Left colon (tissue), 2 donors: ENCODE results near the gene STRBP. TPM values are rescaled to one million over a fixed set of nuclear protein-coding genes. Genes with fewer than 3 reads are reported as not detected.
"Not testable (repeated sequence)": the region's sequence is repeated elsewhere in the genome, so short reads cannot be mapped to it uniquely, and the experiment has no call there.

Source experiments
- ATAC-seq: fragments of 200-7000 bp; cut with Tn5 transposase; one replicate; pipeline ENCODE4 v1.9.1; 2020; ENCODE audit warnings: mild to moderate bottlenecking, moderate library complexity
- DNase-seq, 2 donors: peaks; one replicate each; pipeline ENCODE4 v3.0.0-alpha.2; 2020
- intact Hi-C, 2 donors: fragments of 100-400 bp; cut with DNase I in 1 of 2; cut with micrococcal nuclease in 1 of 2; formaldehyde crosslinking; loops; one replicate each; pipeline versions ENCODE4 v1.11.2 to v1.14.0; 2022; cut with DNase I, micrococcal nuclease
- long read RNA-seq: library from polyadenylated mRNA; unstranded; transcript quantifications from one replicate; pipeline ENCODE4 v2.0.0, GENCODE V29; 2021
- total RNA-seq, 2 donors: library from RNA; stranded (reverse); fragmentation: NEBNext Ultra II Directional; extraction: Animal tissue kit (Norgen Biotek cat#: 25700); gene quantifications; one replicate each; pipeline ENCODE4 v1.2.1, GENCODE V29; 2021
- donor health status: DM: no; HTN: no; CAD: no.
- donor health status: DM: yes; HTN: yes; CAD: no.

STRBP gene
- total RNA-seq = 10 to 100 TPM; 46.5 to 47.2 TPM
- long read RNA-seq, full-length matches to known transcripts = 5 of 72 reads
- long read RNA-seq, partial matches to known transcripts = 21 of 72 reads
- long read RNA-seq, other reads (novel, unspliced or antisense) = 46 of 72 reads

- intact Hi-C loops = no loop called here
- DNase-seq (peak; percentile 87 to 94), ATAC-seq (peak; percentile 94)
Observed at GRCh38 chr9:123268465-123269259, at the start of gene STRBP. STRBP (minus strand) TSS chr9:123268586; CDS start chr9:123184134, 84,452 bp downstream.

- no peak for ATAC-seq
- DNase-seq = no peak
- intact Hi-C loops = no loop called here
Observed at GRCh38 chr9:123316053-123316718, 47.8 kb upstream of the STRBP start.

DNA sequence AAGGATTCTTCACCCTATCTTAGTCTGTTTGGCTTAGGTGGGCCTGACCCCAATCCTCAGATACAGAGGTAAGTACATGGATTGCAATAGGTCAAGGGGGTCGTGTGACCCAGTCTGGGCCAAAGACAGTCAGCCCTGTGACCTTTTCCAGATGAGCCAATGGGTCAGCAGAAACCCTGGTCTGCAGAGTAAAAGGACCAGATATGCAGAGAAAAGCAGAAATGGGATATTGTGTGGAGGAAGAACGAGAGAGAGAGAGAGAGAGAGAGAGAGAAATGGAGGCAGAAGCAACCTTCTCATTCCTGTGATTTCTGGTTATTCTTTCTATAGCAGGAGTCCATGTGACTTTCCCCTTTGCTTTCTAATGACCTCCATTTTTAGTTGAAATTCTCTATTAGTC is 47.2 kb upstream of the STRBP start:
- DNase-seq (no peak), ATAC-seq (no peak)
- intact Hi-C loops = no loop called here

GRCh38 chr9:123314617-123315016 is 46.2 kb upstream of the STRBP start:
- ATAC-seq = no peak
- DNase-seq = no peak
- intact Hi-C loops = no loop called here

DNA sequence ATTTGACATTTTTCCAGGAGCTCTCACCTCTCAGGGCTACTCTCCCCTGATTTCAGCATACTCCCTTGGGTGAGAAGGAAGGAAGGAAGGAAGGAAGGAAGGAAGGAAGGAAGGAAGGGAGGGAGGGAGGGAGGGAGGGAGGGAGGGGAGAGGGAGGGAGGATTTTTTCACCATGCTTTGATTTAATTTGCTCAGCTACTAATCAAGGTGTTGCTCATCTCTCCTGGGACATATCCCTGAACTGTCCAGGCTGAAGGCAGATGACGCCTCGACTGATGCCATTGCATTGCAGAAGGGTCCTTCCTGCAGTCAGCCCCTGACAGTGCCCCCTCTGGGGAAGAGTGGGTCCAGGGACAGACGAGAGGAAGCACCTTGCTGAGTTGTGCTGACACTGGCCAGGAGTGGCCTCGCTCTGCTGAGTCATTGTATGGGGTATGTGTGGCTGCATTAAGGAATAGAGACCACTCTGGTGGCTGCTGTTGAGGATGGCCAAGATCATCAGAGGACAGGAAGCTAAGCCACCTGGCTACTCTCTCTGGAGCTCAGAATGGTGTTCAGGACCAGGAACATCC is 44.0 kb upstream of the STRBP start:
- no peak for DNase-seq
- intact Hi-C loops = no loop called here
- ATAC-seq = no peak

DNA sequence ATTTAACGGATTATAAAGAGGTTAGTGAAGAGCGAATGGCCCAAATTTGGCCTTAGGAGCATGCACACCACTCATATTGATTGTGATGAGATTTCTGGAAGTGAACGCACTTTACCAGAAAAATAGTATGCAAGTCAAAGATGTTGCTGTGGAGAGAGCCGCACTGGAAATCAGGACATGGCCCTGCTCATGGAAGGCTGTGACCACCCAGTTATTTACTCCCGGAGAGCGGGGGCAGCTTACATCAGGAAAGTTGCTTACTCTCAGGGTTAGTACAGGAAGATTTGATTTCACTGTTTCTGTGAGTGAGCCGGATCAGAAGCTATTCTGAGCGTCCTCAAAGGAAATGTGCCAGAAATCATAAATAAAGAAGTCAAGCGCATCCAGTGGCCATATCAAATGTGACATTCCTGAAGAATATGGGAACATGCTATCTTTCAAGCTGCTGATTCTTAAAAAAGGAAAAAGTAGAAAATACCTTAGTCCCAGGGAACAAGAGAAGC is 42.9 kb upstream of the STRBP start:
- intact Hi-C loops = no loop called here
- no peak for ATAC-seq
- no peak for DNase-seq

DNA sequence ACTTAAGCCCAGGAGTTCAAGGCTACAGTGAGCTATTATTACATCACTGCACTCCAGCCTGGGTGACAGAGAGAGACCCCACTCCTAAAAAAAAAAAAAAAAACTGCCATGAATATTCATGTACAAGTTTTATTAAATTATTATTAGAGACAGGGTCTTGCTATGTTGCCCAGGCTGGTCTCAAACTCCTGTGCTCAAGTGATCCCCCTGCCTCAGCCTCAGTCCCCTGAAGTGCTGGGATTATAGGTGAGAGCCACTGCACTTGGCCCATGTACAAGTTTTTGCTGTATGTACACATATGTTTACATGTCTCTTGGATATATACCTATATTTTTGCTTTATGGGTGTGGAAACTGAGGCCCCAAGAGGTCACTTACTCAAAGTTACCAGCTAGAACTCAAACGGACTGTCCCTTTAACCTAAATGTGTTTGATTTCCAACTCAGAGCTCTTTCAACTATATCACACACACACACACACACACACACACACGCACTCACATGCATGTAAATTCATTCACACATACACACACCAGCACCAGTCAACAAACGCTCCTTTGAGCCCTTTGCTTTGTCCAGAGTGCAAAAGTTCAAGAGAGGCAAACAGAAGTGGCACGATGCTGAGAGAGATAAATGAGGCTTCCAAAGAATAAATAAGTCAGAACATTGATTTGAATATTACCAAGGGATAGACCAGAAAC is 42.3 kb upstream of the STRBP start:
- no peak for DNase-seq
- ATAC-seq = no peak
- intact Hi-C loops = no loop called here

GRCh38 chr9:123309611-123310010 is 41.2 kb upstream of the STRBP start:
- intact Hi-C loops = no loop called here
- ATAC-seq = no peak
- DNase-seq = no peak

GRCh38 chr9:123305879-123306278 is 37.5 kb upstream of the STRBP start:
- ATAC-seq = no peak
- intact Hi-C loops = no loop called here
- no peak for DNase-seq

DNA sequence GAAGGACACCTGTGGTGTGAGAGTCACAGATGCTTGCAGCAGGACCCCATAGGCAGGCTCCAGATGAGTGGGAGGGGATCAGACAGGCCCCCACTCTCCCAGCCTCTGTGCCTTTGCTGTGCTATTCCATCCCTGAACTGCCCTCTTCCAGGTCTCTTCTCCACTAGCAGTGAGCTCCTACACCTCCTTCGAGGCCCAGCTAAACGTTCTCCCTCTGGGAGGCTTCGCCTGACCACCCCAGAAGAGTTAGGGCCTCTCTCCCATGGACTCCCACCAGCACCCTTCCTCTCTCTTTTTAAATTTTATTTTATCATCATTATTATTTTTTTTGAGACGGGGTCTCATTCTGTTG is 35.9 kb upstream of the STRBP start:
- DNase-seq = no peak
- ATAC-seq = no peak
- intact Hi-C loops = no loop called here

DNA sequence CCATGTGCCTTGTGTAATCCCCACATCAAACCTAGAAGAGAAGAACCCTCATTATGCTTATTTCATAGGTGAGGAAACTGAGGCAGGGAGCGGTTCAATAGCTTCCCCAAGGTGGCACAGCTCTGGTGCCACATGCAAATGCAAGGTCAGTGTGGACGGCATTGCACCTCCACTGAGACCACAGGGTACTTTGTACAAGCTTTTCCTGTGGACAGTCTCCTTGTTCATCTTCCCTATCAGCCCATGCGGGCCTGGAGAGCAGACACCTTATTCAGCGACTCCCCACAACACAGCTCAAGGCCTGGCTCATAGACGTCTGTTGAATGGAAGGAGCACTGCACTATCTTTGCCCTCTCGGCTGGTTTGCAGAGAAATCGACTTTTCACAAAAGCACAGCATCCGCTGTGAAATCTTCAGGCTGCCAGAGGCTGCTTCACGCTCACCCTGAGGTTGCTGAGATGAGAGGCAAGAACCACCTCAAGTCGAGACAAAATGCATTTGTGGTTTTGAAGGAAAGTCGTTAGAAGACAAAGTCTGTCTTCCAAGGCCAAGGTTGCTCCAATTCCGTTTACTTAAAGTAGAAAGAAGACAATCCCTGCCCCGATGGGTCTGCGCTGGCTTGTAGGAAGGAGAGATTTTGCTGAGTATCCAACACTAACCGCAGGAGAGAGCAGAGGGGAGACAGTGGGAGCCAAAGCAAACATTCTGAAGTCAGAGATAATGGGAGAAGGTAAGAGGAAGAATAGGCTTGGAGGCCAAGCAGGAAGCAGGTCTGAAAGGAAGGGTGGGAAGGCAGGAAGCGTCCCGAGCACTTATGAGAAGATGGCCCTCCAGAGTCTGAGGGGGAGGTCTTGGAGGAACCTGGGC is 34.2 kb upstream of the STRBP start:
- ATAC-seq (no peak), DNase-seq (no peak)

DNA sequence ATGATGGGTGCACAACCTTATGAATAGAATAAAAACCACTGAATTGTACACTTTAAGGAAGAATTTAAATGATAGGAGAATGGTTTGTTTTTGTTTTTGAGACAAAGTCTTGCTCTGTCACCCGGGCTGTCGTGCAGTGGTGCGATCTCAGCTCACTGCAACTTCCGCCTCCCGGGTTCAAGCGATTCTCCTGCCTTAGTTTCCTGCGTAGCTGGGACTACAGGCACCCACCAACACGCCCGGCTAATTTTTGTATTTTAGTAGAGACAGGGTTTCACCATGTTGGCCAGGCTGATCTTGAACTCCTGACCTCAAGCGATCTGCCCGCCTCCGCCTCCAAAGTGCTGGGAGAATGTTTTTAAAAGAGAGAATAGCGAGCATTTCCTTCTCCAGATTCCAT is 33.5 kb upstream of the STRBP start:
- intact Hi-C loops, DNase-seq, ATAC-seq: not testable (repeated sequence)

More for the DNA sequence above, 34.2 kb upstream of the STRBP start:
- intact Hi-C loops = no loop called here

DNA sequence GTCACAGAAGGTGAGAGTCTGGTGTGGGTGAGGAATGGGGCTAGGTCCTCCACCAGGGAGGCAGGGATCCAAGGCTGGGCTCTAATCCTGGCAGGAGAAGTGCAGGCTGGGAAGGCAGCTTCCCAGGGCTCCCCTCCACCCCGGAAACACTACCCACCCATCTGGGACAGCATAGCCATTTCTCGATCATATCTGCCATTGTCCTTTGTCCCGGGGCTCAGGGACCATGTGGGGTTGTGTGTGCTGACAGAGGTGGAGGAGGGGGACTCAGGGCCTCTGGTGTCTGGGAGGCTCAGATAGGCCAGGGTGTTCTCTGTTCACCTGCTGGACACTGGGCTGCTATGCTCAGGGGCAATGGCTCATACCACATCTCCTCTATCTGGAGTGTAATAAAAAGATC is 32.2 kb upstream of the STRBP start:
- ATAC-seq (no peak), DNase-seq (no peak)
- intact Hi-C loops = no loop called here

- intact Hi-C loops = no loop called here
- ATAC-seq (no peak), DNase-seq (no peak)
Observed at GRCh38 chr9:123299558-123300126, 31.3 kb upstream of the STRBP start.

GRCh38 chr9:123296174-123296573 is 27.8 kb upstream of the STRBP start:
- no peak for ATAC-seq
- intact Hi-C loops = no loop called here
- DNase-seq = no peak

DNA sequence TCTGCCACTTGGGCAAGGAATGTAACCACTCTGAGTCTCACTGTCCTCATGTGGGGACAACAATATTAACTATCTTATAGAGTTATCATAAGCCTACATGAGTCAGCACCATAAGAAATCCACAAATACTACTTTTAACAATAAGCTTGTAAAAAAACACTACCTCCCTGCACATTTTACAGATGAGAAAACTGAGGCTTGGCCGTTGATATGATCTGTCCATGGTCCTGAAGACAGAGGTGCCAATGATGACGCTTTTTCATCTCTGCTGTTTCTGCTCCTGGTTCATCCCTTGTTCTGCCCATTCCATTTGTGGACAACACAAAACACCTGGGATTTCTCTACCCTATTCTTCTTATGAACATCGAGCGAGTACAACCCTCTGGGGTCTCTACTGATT is 23.4 kb upstream of the STRBP start:
- no peak for DNase-seq
- ATAC-seq = no peak
- intact Hi-C loops = no loop called here

DNA sequence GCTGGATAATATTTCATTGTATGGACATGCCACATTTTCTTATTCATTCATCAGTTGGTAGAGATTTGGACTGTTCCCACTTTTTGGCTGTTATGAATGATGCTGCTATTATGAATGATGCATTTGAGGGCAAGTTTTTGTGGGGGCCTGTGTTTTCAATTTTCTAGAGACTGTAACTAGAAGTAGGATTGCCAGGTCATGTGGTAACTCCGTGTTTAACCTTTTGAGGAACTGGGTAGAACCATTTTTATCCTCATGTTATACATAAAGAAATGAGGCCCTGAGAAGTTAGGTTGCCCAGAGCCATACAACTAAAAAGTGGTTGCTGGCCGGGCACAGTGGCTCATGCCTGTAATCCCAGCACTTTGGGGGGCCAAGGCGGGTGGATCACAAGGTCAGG is 22.4 kb upstream of the STRBP start:
- ATAC-seq = no peak
- DNase-seq = no peak
- intact Hi-C loops = no loop called here

DNA sequence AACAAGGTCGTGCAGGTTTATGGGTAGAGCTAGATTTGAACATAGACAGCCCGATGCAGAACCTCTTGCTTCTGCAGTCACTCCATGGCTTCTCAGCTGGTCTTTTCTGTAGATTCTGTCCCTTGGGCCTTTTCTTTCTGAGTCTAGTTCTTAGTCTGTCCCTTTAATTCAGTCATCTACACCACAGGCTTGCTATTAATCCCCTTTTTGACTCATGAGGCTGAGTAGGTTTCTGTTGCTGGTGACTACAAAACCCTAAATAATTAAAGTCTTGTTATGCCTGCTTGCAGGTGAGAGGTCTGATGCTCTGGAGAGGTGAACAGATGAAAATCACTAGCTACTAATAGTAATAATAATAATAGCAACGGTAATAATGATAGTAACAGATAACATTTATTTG is 19.3 kb upstream of the STRBP start:
- ATAC-seq = no peak
- intact Hi-C loops = no loop called here

More for the DNA sequence above, 19.3 kb upstream of the STRBP start:
- no peak for DNase-seq
